ENCODE results near the gene ABCA10.

ABCA10 gene

DNA sequence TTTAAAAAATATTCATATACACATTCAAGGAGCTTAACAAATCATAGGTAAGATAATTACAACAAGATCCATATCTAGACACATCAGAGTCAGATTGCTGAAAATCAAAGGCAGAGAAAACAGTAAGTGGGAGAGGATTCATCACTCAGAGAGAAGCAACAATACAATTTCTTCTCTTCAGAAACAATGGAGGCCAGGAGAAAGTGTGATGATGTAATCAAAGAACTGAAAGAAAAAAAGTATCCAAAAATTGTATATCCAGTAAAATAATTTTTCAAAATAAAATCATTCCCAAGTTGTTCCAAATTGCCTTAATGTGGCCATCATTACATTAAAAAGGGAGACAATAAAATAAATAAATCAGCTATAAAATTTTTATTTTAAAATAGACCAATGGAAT, 69.2 kb downstream of the ABCA10 start:
- DNase-seq = no peak

DNA sequence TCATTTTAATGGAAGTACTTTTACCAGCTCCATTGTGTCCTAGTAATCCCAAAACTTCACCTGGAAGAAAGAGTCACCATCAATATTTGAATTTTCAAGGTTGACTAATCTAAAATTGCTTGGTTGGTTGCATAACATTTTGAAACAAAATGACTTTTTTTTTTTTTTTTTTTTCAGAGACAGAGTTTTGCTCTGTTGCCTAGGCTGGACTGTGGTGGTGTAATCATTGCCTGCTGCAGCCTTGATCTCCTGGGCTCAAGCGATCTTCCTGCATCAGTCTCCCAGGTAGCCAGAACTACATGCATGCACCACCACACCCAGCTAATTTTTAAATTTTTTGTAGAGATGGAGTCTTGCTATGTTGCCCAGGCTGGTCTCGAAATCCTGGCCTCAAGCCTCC, 74.4 kb downstream of the ABCA10 start:
- DNase-seq = no peak

DNA sequence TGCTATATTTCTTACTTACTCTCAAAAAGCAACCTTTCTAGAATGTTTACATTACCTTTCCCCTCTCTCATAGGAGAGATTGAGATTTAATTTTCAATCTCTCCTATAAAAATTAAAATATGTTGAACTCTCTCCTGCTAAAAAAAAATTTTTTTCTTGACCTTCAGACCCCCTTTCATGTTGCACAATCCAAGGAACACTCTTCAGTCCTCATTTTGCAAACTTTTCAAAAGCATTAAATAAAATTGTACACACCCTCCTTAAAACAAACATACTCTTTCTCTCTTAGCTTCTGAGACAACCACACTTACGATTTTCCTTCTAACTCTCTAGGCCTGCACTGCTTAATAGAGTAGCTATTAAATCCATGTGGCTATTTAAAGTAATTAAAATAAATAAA, 78.3 kb downstream of the ABCA10 start:
- DNase-seq = no peak

DNA sequence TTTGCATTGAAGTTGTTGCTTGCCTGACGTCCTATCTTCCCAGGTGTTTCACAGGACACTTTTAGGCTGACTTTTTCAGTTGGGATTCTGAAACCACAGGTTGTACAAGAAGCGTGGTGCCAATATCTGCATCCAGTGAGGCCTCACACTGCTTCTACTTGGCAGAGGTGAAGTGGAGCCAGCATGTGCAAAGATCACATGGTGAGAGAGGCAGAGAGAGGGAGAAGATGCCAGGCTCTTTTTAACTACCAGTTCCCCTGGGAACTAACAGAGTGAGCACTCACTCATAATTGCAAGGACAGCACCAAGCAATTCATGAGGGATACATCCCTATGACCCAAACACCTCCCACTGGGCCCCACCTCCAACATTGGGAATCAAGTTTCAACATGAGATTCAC, 81.2 kb downstream of the ABCA10 start:
- DNase-seq = no peak

GRCh38 chr17:69144331-69145255, 84.0 kb downstream of the ABCA10 start:
- no peak for DNase-seq

GRCh38 chr17:69143683-69144231, 84.9 kb downstream of the ABCA10 start:
- DNase-seq = no peak

DNA sequence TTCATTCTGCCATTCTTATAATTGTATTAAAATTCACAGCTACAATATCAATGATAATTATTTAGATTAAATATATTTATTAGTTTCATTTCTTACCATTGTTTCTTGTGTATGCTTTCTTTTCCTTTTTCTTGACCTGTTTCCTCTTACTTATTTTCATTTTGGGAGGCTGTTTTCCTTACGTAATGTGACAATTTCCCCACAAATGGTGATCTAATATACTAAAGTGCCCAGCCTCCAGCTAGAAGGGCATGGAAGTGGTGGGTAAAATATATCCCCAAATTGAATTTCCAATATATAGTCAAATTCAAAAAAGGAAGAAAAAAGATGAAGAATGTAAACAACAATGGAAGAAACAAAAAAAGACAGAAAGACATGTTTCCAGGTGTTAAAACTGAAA, 85.5 kb downstream of the ABCA10 start:
- no peak for DNase-seq

GRCh38 chr17:69142175-69142802, 86.3 kb downstream of the ABCA10 start:
- no peak for DNase-seq

GRCh38 chr17:69141431-69142174, 87.0 kb downstream of the ABCA10 start, which contains the start of gene ABCA6:
TSS of gene ABCA6 (minus strand) at chr17:69141895. CDS start at chr17:69140703, 1,192 bp downstream.
- DNase-seq = no peak

GRCh38 chr17:69134112-69134511, 94.5 kb downstream of the ABCA10 start:
- DNase-seq = no peak

- DNase-seq = no peak
These were observed 97.9 kb downstream of the ABCA10 start for GRCh38 chr17:69130627-69131296.

GRCh38 chr17:69123626-69124025, 105.0 kb downstream of the ABCA10 start:
- no peak for DNase-seq

- DNase-seq = no peak
These were observed 106.6 kb downstream of the ABCA10 start for GRCh38 chr17:69122065-69122464.

DNA sequence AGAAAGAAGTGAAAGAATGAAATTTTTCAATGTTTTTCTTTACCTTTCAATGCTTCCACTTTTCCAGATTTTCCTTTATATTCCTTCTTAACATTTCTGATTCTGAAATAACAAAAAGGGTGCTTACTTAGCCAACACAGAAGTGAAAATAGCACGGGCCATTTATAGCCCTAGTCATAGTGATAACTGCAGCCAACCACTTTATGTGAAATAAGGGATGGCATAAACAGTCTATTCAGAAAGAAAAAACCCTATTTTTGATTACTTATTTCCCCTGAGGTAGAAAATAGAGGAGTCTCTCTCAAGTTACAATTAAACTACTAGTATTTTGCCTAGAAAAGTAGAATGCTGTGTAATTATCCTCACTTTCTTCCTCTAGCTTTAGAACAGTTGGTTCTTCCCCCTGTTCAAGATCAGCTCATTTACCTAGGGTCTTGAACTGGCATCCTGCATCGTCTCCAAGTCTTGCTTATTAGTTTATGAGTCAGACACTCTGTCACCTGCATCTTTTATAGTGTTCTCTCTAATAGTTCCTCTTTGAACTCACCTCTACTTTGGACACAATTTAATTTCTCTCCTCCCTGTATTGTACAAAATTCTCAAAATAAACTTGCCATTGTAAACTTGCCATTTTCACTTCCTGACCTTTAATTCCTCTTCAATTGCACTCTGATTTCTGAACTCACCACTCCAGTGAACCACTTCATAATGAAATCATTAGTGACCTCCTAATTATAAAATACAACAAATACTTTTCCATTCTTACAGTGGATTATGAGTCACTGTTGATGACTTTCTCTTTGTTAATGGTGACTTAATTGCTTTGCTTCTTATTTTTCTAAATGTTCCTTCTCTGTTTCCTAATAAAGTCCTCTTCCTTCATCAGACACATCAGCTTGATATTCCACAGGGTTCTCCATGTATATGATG, 110.5 kb downstream of the ABCA10 start:
- DNase-seq = no peak

- no peak for DNase-seq
These were observed 116.8 kb downstream of the ABCA10 start for GRCh38 chr17:69111794-69112193.

DNA sequence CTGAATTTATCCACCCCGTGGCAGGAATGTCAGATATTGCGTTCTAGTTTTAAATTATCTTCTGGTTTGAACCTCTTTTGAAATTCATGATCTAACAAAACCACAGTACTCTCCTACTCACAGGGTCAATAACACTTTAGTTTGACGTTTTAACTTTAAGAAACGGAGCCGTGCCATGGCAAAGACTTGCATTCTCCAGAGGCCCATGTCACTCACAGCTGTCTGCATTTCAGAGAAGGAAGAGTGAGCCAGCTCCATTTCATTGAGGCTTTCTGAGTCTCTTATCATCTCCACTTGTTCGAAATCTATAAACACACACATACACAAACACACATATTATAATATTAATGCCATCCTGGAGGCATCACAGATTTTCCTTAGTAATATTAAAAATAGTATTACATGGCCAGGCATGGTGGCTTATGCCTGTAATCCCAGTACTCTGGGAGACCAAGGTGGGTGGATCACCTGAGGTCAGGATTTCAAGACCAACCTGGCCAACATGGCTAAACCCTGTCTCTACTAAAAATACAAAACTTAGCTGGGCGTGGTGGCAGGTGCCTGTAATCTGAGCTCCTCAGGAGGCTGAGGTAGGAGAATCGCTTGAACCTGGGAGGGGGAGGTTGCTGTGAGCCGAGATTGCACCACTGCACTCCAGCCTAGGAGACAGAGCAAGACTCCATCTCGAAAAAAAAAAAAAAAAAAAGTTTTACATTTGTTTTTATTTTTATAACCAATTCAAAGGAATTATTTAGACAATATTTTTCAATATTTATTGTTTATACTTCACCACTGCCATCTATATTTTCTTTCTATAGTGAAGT, 122.5 kb downstream of the ABCA10 start:
- DNase-seq = no peak

DNA sequence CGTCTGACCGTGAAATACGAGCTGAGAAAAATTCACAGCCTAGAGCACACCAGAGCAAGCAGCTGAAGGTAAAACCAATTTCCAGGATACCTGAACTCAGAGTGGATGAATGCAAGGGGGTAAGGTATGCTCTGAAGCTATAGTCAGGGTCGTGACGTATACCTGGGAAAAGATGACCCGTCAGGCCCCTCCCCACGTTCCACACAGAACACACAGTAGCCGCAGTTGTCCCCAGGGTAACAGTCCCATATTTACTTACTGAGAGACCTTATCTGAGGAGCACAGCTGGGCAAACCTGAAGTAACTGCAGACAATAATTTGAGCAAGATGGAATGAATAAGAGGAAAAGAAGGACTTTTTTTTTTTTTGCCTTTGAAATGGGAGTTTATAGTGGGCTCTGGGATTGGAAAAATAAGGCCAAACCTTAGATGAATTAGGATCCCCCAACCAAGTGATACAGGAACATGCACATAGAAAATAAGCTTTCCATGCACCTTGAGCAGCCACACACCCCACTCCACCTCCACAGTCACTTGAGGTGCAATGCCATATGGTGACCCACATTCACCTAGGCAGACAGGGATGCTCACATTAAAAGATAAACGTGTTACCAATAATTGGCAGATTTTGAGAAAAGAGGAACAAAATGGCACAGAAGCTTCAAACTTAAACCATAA, 124.9 kb downstream of the ABCA10 start:
- no peak for DNase-seq

DNA sequence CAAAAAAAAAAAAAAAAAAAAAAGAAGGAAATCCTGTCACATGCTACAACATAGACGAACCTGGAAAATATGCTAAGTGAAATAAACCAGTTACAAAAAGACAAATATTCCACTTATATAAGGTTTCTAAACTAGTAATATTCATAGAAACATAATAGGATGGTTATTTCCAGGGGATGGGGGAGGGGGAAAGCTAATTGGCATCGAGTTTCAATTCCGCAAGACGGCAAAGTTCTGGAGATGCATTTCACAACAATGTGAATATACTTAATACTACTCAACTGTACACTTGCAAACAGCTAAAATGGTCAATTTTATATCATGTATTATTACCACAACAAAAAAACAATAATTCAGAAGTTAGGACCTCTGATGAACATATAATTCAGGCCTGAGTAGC, 130.0 kb downstream of the ABCA10 start:
- DNase-seq = no peak

All from NCI-H1436 treated with DMSO at 0.1 percent for 48 hours (cell line).